Superior temporal gyrus (tissue), 1 donor: Measurements from ENCODE around the gene ALOX15.
"Not testable (repeated sequence)": the region's sequence is repeated elsewhere in the genome, so short reads cannot be mapped to it uniquely, and the experiment has no call there.

Source experiments
- DNase-seq: peaks from one replicate; pipeline ENCODE4 v3.0.0-alpha.2; 2016; ENCODE audit errors: extremely low spot score

The ALOX15 gene

GRCh38 chr17:4648741-4649140 is 7.3 kb upstream of the ALOX15 start:
- DNase-seq: no peak

GRCh38 chr17:4645642-4646041 is 4.2 kb upstream of the ALOX15 start:
- no peak for DNase-seq

DNA sequence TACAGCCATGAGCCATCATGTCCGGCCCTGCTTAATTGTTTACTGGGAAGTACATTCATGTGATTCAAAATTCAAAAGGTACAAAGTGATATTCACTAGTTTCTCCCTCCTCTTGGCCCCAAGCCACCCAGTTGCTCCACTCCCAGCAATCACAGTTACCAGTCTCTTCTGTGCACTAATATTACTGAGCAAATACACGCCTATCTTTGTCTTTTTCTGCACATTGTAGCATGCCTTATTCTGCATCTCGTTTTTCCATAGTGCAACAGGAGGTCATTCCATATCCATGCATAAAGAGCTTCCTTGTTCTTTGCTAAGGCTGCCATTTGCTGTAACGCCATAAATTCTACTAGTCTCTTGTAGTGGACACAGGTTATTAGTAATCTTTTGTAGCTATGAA is 2.2 kb upstream of the ALOX15 start:
- no peak for DNase-seq

- DNase-seq: no peak
These were observed 808 bp upstream of the ALOX15 start for GRCh38 chr17:4642286-4642685.

DNA sequence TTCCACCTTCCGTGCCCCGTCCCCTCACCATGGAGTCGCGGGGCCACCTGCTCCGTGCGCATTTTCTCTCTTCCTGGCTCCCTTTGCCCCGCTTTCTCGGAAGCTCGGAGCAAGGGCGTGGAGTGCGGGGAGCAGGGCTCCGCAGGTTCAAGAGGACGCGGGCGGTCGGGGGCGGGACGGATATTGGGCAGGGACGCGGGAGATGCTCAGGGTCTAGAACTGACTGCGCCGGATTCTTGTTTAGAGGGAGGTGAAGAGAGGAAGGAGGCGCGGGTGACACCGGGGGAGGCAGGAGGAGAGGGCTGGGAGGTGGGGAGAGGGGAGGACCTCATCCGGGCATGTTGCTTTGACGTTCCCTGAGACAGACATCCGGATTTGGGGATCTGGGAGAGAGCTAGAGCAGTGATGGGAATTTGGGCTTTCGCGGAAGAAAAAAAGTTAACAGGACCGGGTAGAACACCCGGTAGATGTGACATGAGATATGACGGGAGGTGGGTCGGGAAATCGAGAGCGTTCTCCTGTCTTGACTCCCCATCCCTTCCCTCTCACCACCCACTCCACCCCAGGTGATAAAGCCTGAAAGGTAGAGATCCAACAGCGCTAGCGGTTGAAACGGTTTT is 799 bp downstream of the ALOX15 start:
- DNase-seq: not testable (repeated sequence)

- not testable (repeated sequence) for DNase-seq
These were observed 2.0 kb downstream of the ALOX15 start for GRCh38 chr17:4639301-4640059.

GRCh38 chr17:4638766-4639165 is 2.7 kb downstream of the ALOX15 start:
- DNase-seq: not testable (repeated sequence)

- DNase-seq: no peak
These were observed 4.9 kb downstream of the ALOX15 start for GRCh38 chr17:4636474-4637100.

DNA sequence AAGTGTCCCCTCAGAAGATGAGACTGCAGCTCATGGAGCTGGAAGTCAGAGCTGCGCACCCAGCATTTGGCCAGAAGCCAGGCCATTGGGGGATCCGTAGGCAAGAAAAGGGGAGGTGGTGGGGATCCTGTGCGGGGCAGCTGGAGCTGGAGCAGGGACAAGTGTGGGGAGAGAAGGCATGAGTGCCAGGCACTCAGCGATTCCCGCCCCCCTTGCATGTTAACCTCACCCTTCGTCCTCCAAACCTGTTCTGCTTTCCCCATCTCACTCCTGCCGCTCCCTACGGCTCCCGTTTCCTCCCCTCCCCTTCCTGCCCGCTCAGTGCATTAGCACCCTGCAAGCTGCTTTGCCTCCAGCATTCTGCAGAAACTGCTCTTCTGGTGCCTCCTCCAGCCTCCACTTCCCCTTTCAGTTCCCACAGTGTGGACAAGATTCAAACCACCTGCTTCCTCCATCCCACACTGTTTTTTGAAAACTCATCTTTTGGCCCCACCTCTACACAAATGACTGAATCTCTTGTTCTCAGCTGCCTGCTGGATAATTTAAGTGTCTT is 5.6 kb downstream of the ALOX15 start:
- DNase-seq: no peak

DNA sequence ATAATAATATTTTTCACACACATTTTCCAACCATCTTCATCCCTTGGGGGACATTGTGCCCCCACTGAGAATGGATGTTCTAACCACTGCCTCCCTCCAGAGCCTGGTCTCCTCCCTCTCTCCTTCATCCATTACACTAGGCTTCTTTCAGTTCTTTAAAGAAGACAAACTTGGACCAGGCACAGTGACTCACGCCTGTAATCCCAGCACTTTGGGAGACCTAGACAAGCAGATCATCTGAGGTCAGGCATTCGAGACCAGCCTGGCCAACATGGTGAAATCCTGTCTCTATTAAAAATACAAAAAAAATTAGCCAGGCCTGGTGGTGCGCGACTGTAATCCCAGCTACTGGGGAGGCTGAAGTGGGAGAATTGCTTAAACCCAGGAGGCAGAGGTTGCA is 6.5 kb downstream of the ALOX15 start:
- no peak for DNase-seq

- DNase-seq: no peak
These were observed 7.8 kb downstream of the ALOX15 start for GRCh38 chr17:4633643-4634042.

- no peak for DNase-seq
These were observed 8.9 kb downstream of the ALOX15 start for GRCh38 chr17:4632581-4632920.

DNA sequence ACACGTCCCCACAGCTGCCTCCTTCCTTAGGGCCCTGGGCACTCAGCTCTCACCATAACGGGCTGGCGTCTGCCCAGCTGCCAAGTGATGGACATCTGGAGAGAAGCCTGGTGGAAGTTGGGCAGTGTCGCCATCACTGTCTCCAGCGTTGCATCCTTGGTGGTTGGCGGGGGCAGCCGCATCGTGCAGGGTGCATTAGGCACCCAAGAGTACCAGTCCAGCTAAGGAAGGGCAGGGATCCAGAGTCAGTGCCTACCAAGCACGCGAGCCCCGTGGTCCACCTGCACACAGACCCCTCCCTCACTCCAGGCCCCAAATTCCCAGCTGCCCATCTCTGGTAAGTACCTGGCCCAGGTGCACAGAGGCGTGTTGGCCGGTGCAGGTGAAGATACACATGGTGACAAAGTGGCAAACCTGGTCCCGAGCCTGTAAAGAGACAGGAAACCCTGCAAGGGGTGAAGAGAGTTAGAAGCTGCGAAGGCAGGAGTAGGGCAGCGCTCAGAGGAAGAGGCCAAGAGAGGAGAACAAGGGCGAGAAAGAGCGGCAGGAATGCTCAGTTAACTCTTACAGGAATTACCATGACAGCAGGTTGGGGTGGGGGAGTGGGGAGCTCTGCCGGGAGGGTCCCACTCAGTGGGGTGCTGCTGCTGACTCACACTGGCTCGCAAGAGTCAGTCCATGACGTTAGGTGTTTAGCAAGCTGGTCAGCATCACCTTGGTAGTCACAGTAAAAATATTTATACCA is 9.5 kb downstream of the ALOX15 start:
- no peak for DNase-seq

DNA sequence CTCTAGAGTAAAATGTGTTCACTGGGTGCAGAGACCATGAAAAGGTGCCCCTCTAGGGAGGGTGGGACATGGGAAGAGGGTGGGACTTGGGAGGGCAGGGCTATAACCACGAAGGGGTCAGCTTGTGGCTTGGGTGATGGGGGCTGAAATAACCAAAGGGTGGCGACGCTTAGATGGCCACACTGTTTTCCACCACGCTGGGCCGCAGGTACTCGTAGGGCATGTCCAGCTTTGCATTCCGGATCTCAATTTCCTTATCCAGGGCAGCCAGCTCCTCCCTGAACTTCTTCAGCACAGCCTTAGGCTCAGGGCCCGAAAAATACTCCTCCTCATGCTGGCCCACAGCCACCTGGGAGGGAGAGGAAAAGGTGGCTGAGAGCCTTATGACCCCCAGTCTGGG is 10.0 kb downstream of the ALOX15 start:
- no peak for DNase-seq

DNA sequence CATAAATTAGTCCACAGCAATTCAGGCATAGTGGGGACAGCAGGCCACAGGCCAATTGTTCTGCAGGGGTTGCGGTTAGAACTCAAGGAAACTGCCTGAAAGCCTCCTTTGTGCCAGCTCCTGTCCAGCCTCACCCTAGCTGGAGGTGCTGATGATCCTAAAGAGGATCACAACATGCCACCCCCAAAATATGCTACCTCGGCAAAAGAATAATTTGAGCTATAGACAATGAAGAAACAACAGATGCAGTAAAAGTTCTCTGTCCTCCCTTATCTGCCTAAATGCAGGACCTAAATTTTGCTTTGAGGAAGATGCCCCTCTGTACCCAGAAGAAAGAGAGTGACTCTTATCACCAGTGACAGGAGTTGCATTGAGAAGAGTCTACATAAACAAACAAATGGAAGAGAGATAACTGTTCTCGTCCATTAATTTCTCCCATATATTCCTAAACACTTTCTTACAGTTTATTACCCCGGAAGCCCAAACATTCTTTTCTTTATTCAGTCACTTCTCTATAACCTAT is 14.7 kb downstream of the ALOX15 start:
- no peak for DNase-seq

DNA sequence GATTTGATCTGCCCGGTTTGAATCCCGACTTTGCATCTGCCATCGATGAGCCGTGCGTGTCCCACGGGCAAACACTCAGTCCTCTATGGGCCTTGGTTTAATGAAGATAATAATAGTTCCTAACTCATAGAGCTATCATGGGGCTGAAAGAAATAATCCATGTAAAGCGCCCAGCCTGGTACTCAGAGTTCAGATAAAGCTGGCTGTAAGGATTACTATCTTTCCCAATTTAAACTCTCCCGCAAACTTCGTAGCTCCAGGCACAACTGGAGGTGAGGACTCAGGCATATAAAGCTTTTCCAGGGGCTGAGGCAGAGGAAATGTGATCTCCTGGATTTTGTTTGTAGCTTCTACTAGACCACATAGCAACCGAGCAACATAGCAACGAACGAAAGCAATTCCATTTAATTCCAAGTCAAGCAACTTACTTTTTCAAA is 16.3 kb downstream of the ALOX15 start:
- DNase-seq: no peak

DNA sequence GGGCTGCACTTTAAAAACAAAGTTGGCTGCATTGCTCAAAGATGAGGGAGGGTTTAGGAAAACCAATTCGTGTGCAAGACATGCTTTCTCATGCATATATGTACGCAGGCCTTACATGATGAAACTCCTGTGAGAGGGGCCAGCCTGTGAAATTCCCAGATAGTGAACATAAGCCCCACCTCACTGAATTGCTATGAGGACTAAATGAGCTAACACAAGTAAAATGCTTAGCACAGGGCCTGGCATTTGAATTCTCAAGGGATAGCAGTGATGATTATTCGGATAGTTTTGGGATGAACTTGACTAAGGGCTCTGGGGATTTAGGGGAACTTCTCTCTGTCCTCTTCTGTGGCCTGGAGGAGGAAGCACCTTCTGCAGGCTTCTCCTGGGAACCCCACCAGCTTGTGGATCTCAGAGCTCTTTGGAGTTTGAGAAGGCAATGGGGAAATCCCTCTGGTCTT is 17.0 kb downstream of the ALOX15 start:
- not testable (repeated sequence) for DNase-seq

DNA sequence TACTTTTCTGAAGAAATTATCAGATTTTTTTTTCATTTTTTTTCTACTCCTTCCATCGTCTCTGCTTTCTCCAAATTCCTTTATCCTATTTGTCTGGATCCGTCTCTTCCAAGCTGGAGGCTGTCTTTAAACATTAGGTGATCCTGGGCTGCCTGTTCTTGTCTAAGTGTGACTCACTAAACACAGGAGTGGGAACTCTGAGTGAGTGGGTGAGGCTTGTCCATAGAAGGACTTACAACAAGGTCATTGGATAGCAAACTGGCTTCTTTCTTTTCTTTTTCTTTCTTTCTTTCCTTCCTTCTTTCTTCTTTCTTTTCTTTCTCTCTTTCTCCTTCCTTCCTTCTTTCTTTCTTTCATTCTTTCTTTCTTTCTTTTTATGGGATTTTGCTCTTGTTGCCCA is 18.2 kb downstream of the ALOX15 start:
- DNase-seq: no peak

- no peak for DNase-seq
These were observed 19.1 kb downstream of the ALOX15 start for GRCh38 chr17:4622375-4622774.

DNA sequence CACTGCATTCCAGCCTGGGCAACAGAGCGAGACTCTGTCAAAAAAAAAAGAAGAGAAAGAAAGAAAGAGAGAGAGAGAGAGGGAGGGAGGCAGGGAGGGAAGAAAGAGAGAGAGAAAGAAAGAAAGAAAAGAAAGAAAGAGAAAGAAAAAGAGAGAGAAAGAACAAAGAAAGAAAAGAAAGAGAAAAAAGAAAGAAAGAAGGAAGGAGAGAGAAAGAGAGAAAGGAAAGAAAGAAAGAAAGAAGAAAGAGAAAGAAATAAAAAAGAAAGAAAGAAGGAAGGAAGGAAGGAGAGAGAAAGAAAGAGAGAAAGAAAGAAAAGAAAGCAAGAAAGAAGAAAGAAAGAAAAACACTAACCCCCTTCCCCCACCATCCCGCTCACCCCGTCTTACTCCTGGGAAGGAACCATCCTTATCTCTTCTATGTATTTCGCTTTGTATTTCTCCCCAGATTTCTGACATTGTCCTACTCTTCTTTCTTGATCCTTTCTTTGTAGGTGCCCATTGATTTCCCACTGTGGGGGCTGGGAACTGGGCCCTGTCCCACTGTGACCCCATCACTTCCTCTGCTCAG is 20.9 kb downstream of the ALOX15 start:
- DNase-seq: no peak

DNA sequence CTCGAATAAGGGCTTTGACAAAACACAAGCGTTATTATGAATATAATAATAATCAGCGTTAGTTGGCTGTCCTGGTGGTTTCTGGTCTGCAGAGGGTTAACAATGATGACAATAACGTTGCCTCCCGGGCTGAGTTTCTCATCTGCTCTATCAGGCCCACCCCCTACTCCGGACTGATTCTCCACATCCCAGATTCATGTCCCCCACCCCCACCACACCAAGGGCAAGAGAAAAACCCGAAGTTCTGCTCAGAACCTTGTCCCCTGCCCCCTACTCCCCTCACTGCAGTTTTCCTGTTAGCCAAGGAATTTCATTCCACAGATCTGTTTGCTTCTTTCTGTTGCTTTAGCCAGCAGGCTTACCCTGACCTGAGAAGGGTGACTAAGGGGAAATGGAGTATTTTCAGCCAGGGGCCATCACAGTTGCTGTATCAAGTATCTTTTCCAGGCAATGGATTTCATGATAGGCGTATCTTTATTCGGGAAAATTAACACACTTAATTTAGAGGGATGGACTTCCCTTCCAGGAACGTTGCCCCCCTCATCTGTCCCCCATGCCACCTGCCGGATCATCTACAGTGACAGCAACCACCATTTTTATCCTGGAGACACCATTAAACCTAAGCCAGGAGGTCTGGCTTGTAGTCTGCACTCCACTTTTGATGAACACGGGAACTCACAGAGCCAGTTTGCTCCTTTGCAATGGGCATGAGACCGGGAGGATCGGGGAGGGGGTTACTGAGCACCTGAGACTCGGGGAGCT is 23.7 kb downstream of the ALOX15 start:
- no peak for DNase-seq
